ENCODE results near the gene EZH2.

The EZH2 gene

DNA sequence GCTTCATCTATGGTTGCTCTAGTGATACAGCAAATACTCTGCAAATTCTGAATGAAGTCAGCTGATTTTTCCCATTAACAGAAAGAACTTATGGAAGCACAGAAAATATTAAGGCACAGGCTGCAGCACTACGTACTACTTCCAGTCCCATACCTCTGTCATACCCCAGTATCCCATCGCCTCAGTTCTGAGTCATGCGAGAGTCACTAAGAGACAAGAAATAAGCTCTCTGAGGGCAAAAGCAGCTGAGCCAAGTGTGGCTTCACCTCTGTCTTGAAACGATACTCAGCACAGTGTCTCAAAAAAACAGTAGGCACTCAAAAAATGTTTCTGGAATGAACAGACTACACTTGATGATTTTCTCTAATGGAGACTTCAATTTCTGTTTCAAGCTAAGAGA is 48.2 kb downstream of the EZH2 start:
- H3K4me3 ChIP-seq (replicated peaks; ENCODE audit: low read depth, low read length) = no peak overlapping the region
- TF ChIP-seq, protein P1, sequence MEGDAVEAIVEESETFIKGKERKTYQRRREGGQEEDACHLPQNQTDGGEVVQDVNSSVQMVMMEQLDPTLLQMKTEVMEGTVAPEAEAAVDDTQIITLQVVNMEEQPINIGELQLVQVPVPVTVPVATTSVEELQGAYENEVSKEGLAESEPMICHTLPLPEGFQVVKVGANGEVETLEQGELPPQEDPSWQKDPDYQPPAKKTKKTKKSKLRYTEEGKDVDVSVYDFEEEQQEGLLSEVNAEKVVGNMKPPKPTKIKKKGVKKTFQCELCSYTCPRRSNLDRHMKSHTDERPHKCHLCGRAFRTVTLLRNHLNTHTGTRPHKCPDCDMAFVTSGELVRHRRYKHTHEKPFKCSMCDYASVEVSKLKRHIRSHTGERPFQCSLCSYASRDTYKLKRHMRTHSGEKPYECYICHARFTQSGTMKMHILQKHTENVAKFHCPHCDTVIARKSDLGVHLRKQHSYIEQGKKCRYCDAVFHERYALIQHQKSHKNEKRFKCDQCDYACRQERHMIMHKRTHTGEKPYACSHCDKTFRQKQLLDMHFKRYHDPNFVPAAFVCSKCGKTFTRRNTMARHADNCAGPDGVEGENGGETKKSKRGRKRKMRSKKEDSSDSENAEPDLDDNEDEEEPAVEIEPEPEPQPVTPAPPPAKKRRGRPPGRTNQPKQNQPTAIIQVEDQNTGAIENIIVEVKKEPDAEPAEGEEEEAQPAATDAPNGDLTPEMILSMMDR (IDR thresholded peaks at IDR 0.05; ENCODE audit: low read depth, low read length, missing control alignments) = no peak
- no peak for DNase-seq (ENCODE audit: extremely low read depth, low read depth)

DNA sequence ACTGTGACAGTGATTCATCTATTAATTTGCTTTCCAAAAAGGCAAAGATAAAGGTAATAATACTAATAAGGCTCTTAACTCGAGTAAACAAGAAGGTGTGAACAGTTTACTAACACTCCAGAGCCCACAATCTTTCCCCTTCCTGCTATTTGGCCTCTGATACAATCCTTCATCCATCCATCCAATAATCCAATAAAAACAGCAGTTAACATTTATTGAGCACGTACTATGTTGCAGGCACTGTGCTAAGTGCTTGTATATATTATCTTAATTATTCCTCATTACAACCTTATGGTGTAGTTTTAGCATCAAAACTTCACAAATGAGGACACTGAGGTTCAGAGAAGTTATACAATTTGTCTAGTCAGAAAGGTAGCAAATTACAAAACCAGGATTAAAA is 49.5 kb downstream of the EZH2 start:
- TF ChIP-seq, protein P1 (IDR thresholded peaks at IDR 0.05; ENCODE audit: low read depth, low read length, missing control alignments) = no peak
- DNase-seq (ENCODE audit: extremely low read depth, low read depth) = no peak
- H3K4me3 ChIP-seq (replicated peaks; ENCODE audit: low read depth, low read length) = no peak overlapping the region

DNA sequence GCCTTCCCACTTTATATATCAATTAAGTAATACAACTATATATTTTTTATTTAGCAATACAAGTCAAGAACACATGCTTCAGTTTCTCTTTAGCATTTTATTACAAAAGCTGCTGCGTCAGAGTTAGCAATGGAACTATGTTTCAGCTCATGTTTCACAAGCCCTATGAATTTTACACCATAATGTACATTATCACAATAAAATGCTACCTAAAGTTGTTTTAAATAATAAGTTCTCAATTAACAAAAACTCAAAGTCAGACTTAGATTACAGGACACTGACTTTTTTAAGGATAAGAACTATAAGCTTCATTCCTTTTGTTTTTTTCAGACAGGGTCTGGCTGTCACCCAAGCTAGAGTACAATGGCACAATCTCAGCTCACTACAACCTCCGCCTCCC is 52.3 kb downstream of the EZH2 start:
- no peak overlapping the region for H3K4me3 ChIP-seq (replicated peaks; ENCODE audit: low read depth, low read length)
- DNase-seq (ENCODE audit: extremely low read depth, low read depth) = no peak
- TF ChIP-seq, protein P1 (IDR thresholded peaks at IDR 0.05; ENCODE audit: low read depth, low read length, missing control alignments) = no peak

DNA sequence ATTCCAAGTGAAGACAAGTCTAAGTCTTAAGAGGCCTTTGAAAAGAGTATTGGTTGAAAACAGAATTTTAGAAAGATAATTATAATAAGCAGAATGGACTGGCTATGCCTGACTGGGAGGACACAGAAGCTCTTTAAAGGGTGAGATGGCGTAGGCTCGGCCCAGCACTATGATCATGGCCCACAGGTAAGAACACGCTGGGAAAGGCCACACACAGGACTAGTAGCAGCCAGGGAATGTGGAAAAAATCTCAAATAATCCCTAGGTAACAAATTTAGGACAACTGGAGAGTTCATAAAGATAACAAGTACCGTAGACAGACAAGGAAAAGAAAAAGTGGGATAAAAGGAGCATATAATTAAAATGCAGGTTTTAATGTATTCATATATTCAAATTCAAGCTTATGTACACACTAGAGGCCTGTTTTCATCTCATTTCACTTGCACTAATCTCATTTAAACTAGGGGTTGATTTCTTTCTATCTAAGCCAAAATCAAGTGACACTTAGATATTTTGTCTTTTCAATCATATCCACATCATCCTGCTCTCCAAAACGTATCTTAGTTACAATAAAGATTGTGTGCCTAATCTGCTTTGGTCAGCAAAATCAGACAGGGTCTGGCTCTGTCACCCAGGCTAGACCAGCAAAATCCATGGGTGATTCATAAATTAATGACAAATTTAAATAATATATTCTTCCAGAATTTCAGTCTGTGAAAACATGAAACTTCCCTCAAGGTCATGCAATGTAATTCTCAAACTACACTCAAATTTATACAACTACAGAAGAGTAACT is 53.0 kb downstream of the EZH2 start:
- no peak for DNase-seq (ENCODE audit: extremely low read depth, low read depth)
- TF ChIP-seq, protein P1 (IDR thresholded peaks at IDR 0.05; ENCODE audit: low read depth, low read length, missing control alignments) = no peak
- H3K4me3 ChIP-seq (replicated peaks; ENCODE audit: low read depth, low read length) = no peak overlapping the region

DNA sequence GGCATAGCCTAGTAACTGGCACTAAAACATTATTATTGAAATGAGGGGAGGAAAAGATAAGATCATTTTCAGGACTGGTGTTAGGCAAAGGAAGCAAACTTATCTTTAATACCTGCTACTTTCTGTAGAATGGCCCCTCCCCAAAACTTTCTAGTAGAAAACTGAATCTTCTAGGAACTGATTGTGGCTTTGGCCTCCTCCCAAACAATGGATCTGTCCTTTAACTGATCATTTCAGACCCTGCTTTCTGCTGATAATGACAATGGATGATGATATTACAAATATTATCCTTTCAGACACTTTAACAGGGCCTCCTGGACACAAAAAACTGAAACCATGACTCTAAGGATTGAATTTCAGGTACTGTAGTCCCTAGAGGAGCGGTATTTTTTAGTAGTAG is 55.1 kb downstream of the EZH2 start:
- DNase-seq (ENCODE audit: extremely low read depth, low read depth) = no peak
- TF ChIP-seq, protein P1 (IDR thresholded peaks at IDR 0.05; ENCODE audit: low read depth, low read length, missing control alignments) = no peak
- H3K4me3 ChIP-seq (replicated peaks; ENCODE audit: low read depth, low read length) = no peak overlapping the region

DNA sequence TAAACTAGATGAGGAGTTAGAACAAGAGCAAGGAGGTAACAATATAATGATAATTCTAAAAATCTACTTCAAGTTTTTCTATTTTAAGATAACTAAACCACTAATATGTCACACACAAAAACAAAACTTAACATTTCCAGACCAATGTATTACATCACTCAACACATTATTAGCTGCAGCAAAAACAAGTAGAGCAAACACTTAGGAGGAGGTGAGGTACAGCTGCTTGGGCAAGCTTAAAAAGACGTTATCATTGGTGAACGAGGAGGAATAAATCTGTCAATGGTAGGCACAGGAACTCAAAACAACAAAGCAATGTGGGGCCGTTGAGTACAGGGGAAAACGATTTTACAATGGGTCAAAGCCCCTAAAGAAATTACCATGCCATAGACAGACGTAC is 58.8 kb downstream of the EZH2 start:
- DNase-seq (ENCODE audit: extremely low read depth, low read depth) = no peak
- TF ChIP-seq, protein P1 (IDR thresholded peaks at IDR 0.05; ENCODE audit: low read depth, low read length, missing control alignments) = no peak
- no peak overlapping the region for H3K4me3 ChIP-seq (replicated peaks; ENCODE audit: low read depth, low read length)

DNA sequence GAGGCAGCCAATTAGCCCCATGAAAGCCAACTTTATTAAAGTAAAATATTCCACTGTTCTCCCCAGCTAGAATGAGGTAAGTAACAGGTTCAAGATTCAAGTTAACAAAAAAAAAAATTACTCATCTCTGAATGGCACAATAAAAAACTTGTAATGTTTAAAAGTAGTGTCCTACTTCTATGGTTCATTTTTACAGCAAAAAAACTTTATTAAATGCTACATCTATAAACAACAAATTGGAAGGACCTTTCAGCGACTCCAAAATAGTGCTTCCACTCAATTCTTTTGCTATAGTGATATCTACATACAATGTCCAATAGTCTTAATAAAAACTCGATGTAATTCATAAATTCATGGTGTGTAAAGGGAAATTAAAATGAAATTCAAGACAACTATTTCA is 59.2 kb downstream of the EZH2 start:
- no peak overlapping the region for H3K4me3 ChIP-seq (replicated peaks; ENCODE audit: low read depth, low read length)
- TF ChIP-seq, protein P1 (IDR thresholded peaks at IDR 0.05; ENCODE audit: low read depth, low read length, missing control alignments) = no peak
- DNase-seq (ENCODE audit: extremely low read depth, low read depth) = no peak

Data from HFF-Myc (cell line).